IMR-90 (cell line): Measurements from ENCODE around the gene PRSS3.

Experiments used
- BHLHE40 ChIP-seq: fragments of 150-350 bp; IDR thresholded peaks from 2 replicates; pipeline ENCODE4 v1.6.1; 2016; ENCODE audit warnings: mild to moderate bottlenecking, low read depth, low read length
- CEBPB ChIP-seq: IDR thresholded peaks from 2 replicates; pipeline ENCODE4 v1.6.1; 2012; ENCODE audit warnings: low read depth, low read length, improper control_type of control experiment
- CHD1 ChIP-seq: IDR thresholded peaks from 2 replicates; pipeline ENCODE4 v1.6.1; 2012; ENCODE audit warnings: low read depth, low read length, improper control_type of control experiment
- CTCF ChIP-seq: conservative IDR thresholded peaks from 2 replicates; pipeline ENCODE4 v1.5.1; 2012; ENCODE audit warnings: mild to moderate bottlenecking, low read depth, low read length, improper control_type of control experiment
- FOS ChIP-seq: fragments of 150-350 bp; IDR thresholded peaks from 2 replicates; pipeline ENCODE4 v1.6.1; 2016; ENCODE audit warnings: low read depth, low read length
- MAZ ChIP-seq: IDR thresholded peaks from 2 replicates; pipeline ENCODE4 v1.6.1; 2012; ENCODE audit warnings: low read depth, mild to moderate bottlenecking, low read length, improper control_type of control experiment, moderate library complexity, borderline replicate concordance
- MXI1 ChIP-seq: IDR thresholded peaks from 2 replicates; pipeline ENCODE4 v1.6.1; 2012; ENCODE audit warnings: low read depth, mild to moderate bottlenecking, low read length, moderate library complexity, borderline replicate concordance
- NFE2L2 ChIP-seq: fragments of 150-350 bp; IDR thresholded peaks from 2 replicates; pipeline ENCODE4 v1.6.1; 2016; ENCODE audit warnings: low read depth, mild to moderate bottlenecking, low read length
- POLR2A ChIP-seq: IDR thresholded peaks from 2 replicates; pipeline ENCODE4 v1.6.1; 2012; ENCODE audit warnings: mild to moderate bottlenecking, low read depth, low read length
- RAD21 ChIP-seq: IDR thresholded peaks from 2 replicates; pipeline ENCODE4 v1.6.1; 2012; ENCODE audit warnings: low read length, improper control_type of control experiment
- SMC3 ChIP-seq: fragments of 150-350 bp; IDR thresholded peaks from 2 replicates; pipeline ENCODE4 v1.6.1; 2016; ENCODE audit warnings: low read depth, mild to moderate bottlenecking, antibody characterized with exemption, low read length, moderate library complexity
- USF2 ChIP-seq: fragments of 150-350 bp; IDR thresholded peaks from 2 replicates; pipeline ENCODE4 v1.6.1; 2017; ENCODE audit warnings: mild to moderate bottlenecking, antibody characterized with exemption, low read length, low read depth

- TF ChIP-seq CTCF, result no peak
- TF ChIP-seq POLR2A, result no peak
- no peak for TF ChIP-seq MXI1
- TF ChIP-seq MAZ, result no peak
- no peak for TF ChIP-seq NFE2L2
- no peak for TF ChIP-seq SMC3
- TF ChIP-seq BHLHE40, result no peak
- no peak for TF ChIP-seq RAD21
- no peak for TF ChIP-seq CEBPB
- no peak for TF ChIP-seq CHD1
- TF ChIP-seq USF2, result no peak
- TF ChIP-seq FOS, result no peak
Measured at GRCh38 chr9:33787839-33788238, 7.5 kb upstream of the PRSS3 start.
